ENCODE data around the gene STARD4. TPM values are rescaled to one million over a fixed set of nuclear protein-coding genes. Genes with fewer than 3 reads are reported as not detected.

STARD4 gene
- total and polyA plus RNA-seq, 8 donors = 4.4 to 45.5 (median 11.9) TPM

DNA sequence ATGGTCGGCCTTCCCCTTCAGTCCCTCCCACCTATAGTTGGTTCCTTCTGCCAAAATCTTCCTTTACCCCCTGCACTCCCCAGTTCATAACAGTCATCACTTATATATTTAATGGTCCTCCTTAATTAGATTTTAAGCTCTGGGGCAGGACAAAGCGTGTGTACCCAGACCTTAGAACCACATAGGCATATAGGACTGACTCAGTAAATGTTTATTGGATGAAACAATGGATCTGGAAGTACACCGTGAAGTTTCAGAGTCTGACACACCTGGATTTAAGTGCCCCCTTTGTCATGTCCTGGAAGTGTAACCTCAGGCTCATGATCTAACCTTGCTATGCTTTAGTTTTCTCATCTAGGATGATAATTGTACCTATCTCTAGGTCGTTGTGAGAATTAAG lies 32.0 kb downstream of the STARD4 start:
- no peak for DNase-seq
- 59 to 69% (median 64%) methylated on average over 4 of the region's 4 CpGs for WGBS, 5 donors

DNA sequence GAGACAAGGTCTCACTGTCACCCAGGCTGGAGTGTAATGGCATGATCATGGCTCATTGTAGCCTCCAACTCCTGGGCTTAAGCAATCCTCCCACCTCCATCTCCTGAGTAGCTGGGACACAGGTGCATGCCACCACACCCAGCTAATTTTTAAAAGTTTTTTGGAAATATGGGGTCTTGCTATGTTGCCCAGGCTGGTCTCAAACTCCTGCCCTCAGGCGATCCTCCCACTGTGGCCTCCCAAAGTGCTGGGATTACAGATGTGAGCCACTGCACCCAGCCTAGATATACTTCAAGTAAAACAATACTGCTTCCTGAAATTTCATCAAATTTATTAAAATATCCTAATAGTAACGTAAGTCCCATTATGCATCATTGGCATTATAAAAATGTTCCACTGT lies 33.4 kb downstream of the STARD4 start:
- H3K4me3 ChIP-seq = no peak overlapping the region
- H3K9me3 ChIP-seq = no peaks in the 10 kb centered on the region
- 88 to 95% (median 92%) methylated on average over 2 of the region's 2 CpGs for WGBS, 5 donors
- intact Hi-C loops (cut with DNase I; ENCODE audit: low total_unique reads) = no loop called here
- no peak for TF ChIP-seq POLR2AphosphoS5 (IDR thresholded peaks at IDR 0.05)
- no peak for TF ChIP-seq EP300 (IDR thresholded peaks at IDR 0.05)
- TF ChIP-seq, protein P1, sequence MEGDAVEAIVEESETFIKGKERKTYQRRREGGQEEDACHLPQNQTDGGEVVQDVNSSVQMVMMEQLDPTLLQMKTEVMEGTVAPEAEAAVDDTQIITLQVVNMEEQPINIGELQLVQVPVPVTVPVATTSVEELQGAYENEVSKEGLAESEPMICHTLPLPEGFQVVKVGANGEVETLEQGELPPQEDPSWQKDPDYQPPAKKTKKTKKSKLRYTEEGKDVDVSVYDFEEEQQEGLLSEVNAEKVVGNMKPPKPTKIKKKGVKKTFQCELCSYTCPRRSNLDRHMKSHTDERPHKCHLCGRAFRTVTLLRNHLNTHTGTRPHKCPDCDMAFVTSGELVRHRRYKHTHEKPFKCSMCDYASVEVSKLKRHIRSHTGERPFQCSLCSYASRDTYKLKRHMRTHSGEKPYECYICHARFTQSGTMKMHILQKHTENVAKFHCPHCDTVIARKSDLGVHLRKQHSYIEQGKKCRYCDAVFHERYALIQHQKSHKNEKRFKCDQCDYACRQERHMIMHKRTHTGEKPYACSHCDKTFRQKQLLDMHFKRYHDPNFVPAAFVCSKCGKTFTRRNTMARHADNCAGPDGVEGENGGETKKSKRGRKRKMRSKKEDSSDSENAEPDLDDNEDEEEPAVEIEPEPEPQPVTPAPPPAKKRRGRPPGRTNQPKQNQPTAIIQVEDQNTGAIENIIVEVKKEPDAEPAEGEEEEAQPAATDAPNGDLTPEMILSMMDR (IDR thresholded peaks at IDR 0.05) = no peak
- TF ChIP-seq POLR2A (IDR thresholded peaks at IDR 0.05) = no peak
- DNase-seq = no peak
- H3K4me1 ChIP-seq = no peaks in the 10 kb centered on the region
- H3K36me3 ChIP-seq = peaks cover 0 to 2% (median 0%) of the 10 kb centered on the region in 4 donors
- H3K27me3 ChIP-seq = no peaks in the 10 kb centered on the region
- no peak overlapping the region for H3K27ac ChIP-seq

More for the DNA sequence above, 32.0 kb downstream of the STARD4 start:
- H3K9me3 ChIP-seq = no peaks in the 10 kb centered on the region
- peaks cover 0 to 4% (median 0%) of the 10 kb centered on the region in 4 donors for H3K36me3 ChIP-seq
- H3K4me3 ChIP-seq = no peak overlapping the region
- TF ChIP-seq, protein P1 (IDR thresholded peaks at IDR 0.05) = no peak
- TF ChIP-seq EP300 (IDR thresholded peaks at IDR 0.05) (no peak), POLR2A (IDR thresholded peaks at IDR 0.05) (no peak), POLR2AphosphoS5 (IDR thresholded peaks at IDR 0.05) (no peak)
- H3K27me3 ChIP-seq = no peaks in the 10 kb centered on the region
- H3K27ac ChIP-seq = no peak overlapping the region
- no peaks in the 10 kb centered on the region for H3K4me1 ChIP-seq
- intact Hi-C loops (cut with DNase I; ENCODE audit: low total_unique reads) = no loop called here

DNA sequence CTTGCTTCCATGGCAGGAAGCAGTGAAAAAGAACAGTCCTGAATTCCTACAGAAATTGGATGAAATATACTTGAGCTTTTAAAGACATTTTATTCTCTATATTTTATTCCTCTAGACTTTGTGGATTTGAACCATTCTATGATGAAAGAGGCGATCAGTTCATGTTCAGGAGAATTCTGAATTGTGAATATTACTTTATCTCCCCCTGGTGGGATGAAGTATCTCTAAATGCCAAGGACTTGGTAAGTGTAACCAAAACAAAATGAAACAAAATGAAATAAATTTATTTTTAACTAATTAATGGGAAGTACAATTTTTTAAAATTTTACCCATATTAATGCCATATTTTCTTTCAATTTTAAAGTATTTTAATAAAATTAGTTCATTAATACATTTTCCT lies 34.1 kb downstream of the STARD4 start:
- Histone ChIP-seq H3K27ac (no peak overlapping the region), H3K9me3 (no peaks in the 10 kb centered on the region), H3K4me1 (no peaks in the 10 kb centered on the region), H3K36me3 (no peaks in the 10 kb centered on the region), H3K4me3 (no peak overlapping the region), H3K27me3 (no peaks in the 10 kb centered on the region)
- peak in 1 of 2 donors; percentile 25 for DNase-seq
- 78 to 97% (median 86%) methylated on average over 1 of the region's 1 CpG for WGBS, 5 donors
- no peak for TF ChIP-seq POLR2AphosphoS5 (IDR thresholded peaks at IDR 0.05)
- TF ChIP-seq, protein P1 (IDR thresholded peaks at IDR 0.05) = no peak
- TF ChIP-seq POLR2A (IDR thresholded peaks at IDR 0.05) = no peak
- no peak for TF ChIP-seq EP300 (IDR thresholded peaks at IDR 0.05)
- intact Hi-C loops (cut with DNase I; ENCODE audit: low total_unique reads) = no loop called here

DNA sequence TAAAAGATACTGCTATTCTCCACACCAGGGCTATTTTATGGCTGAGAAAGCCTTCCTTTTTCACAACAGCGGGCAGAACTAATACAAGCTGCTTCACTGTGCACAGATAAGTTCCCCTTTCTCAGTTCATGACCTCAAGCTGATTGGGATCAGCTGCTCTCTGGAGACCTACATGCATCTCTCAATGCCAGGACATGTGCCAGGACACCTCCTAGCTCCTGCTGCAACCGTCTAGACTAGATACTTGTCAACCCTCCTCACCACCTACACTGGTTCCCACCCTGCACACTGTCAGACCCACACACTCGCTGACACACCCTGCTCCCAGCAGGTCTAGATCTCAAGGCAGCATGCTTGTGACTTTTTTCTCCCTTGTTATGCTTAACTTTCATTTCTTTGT lies 39.8 kb downstream of the STARD4 start:
- Histone ChIP-seq H3K36me3 (no peaks in the 10 kb centered on the region), H3K4me3 (no peak overlapping the region), H3K27ac (no peak overlapping the region), H3K4me1 (no peaks in the 10 kb centered on the region), H3K27me3 (no peaks in the 10 kb centered on the region), H3K9me3 (no peaks in the 10 kb centered on the region)
- intact Hi-C loops (cut with DNase I; ENCODE audit: low total_unique reads) = no loop called here
- DNase-seq = no peak
- 62 to 72% (median 63%) methylated on average over 3 of the region's 3 CpGs for WGBS, 5 donors
- TF ChIP-seq POLR2A (IDR thresholded peaks at IDR 0.05) (no peak), EP300 (IDR thresholded peaks at IDR 0.05) (no peak), POLR2AphosphoS5 (IDR thresholded peaks at IDR 0.05) (no peak)
- TF ChIP-seq, protein P1 (IDR thresholded peaks at IDR 0.05) = no peak
